Measurements from ENCODE around the gene ALG12.
"Not testable (repeated sequence)": the region's sequence is repeated elsewhere in the genome, so short reads cannot be mapped to it uniquely, and the experiment has no call there.

ALG12 gene

DNA sequence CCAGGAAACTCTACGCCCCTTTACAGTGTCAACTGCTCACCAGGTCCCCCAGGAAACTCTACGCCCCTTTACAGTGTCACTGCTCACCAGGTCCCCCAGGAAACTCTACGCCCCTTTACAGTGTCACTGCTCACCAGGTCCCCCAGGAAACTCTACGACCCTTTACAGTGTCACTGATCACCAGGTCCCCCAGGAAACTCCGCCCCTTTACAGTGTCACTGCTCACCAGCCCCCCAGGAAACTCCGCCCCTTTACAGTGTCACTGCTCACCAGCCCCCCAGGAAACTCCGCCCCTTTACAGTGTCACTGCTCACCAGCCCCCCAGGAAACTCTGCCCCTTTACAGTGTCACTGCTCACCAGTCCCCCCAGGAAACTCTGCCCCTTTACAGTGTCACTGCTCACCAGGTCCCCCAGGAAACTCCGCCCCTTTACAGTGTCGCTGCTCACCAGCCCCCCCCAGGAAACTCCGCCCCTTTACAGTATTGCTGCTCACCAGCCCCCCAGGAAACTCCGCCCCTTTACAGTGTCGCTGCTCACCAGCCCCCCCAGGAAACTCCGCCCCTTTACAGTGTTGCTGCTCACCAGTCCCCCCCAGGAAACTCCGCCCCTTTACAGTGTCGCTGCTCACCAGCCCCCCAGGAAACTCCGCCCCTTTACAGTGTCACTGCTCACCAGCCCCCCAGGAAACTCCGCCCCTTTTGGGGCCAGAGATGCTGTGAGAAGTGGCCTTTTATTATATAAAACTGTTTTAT lies 27.0 kb upstream of the ALG12 start:
- not testable (repeated sequence) for DNase-seq

DNA sequence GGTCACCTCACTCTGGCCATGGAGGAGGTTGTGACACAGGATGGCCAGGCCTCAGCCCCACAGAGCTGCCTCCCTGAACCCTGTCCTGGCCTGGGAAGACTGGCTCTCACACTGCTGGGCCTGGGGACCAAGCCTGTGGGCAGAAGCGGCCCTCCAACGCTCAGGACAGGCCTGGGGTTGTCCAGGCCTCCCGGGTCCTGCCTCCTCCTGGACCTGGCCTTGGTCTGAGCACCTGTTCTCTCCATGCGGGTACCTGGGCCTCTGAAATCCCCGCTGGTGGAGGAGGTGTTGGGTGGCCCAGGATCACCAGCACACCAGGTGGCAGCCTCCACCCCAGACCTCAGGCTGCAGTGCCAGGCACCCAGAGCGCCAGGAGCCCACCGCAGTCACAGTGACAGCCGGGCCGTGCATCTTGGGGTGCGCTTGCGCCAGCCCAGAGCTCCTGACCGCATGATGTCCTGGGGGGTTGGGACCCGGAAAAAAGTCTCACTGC lies 26.2 kb upstream of the ALG12 start:
- no peak for DNase-seq

DNA sequence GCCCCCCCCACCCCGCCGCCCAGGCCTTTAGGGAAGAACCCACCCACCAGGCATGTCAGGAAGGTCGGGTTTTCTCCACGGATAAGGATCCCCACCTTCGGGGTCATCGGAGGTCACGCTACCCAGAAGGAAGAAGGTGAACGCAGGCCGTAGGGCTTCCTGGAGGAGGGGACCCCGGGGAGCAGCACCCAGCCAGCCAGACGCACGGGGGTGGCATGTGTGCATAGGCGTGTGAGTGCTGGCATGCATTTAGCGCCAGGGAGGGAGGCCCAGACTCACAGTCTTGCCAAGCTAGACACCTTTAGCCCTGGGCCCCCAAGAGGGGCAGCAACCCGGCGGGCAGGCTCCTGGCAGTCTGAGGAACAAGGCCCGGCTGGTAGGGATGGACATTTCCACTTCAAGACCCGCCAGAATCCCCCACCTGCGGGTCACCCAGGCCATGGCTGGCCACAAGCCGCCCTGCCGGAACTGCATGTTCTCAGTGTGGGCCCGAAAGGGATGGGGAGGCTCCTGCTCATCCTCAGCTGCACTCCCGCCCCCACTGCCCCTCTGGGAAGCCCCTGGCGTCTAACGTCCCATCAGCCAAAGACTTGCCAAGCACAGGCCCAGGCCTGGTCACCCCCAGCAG lies 25.6 kb upstream of the ALG12 start:
- no peak for DNase-seq

DNA sequence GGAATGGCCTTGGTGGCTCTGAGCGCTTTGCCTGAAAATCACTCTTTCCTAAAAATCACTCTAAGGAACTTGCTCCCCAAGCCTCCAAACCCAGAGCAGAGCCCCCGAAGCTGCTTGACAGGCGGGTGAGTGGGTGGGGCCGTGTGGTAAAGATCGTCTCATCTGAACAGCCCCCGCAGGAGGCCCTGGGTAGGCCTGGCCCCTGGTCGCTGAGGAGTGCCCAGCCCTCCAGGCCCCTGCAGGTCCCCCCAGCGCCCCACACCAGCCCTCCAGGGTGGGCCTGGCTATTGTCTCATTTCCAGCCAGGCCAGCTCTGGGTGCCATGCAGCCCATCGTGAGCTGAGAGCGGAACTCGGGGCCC lies 25.1 kb upstream of the ALG12 start:
- no peak for DNase-seq

DNA sequence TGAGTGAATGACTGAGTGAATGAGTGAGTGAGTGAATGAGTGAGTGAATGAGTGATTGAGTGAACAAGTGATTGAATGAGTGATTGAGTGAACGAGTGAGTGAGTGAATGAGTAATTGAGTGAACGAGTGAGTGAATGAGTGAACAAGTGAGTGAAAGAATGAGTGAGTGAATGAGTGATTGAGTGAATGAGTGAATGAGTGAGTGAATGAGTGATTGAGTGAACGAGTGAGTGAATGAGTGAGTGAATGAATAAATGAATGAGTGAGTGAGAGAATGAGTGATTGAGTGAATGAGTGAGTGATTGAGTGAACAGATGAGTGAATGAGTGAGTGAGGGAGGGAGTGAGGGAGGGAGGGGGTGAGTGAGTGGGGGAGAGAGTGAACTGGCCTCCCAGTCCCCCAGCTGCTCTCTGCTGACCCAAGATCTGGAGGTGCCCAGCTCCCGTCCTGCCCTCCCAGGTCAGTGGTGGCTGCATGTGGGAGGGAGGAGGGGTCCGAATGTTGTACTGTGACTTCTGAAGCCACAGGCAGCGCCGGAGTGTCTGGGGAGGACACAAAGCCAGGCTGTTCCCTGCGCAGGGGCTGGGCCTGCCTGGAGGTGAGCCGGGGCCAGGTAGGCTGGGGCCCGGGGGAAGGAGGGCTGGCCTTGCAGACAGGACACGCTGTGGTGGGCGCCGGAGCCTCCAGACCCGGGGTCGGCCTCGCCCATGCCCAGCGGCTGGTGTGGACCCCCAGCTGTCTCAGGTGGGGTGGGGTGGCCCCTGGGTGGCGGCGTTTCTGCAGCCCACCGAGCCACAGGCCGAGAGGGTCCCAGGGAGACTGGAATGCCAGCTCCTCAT lies 24.5 kb upstream of the ALG12 start:
- DNase-seq, result no peak

DNA sequence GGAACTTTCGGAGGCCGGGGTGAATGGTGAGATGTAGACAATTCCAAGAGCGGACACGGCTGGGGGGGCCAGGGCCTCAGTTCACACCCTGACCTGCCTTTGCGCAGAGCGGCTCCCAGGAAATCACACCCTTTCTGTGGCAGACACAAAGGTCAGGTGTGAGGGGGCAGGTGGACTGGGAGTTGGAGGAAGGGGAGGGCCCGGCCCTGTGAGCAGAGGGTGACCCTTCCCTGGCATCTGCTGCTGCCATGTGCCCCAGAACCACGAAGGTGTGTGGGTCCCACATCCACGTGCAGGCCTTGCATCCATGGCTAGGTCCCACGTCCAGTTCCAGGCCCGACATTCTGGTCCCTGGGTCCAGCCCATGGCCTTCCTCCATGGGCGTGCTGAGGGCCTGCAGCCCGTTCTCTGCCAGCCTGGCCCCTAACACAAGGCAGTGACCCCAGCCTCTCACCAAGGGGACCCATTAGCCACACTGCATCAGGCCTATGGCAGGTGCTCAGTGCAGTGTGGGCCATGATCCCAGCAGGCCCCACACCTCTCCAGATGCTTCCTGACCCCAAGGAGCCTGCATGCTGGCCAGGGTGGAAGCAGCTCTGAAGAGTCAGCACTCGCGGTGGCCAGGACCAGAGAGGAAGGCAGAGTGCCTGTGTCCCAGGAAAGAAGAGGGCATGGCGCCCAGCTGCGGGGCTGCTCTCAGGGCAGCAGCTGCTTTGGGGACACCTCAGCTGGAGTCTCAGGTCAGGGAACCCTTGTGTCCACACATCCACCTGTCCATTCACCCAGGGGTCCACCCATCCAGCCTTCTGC lies 23.5 kb upstream of the ALG12 start:
- DNase-seq, result no peak

DNA sequence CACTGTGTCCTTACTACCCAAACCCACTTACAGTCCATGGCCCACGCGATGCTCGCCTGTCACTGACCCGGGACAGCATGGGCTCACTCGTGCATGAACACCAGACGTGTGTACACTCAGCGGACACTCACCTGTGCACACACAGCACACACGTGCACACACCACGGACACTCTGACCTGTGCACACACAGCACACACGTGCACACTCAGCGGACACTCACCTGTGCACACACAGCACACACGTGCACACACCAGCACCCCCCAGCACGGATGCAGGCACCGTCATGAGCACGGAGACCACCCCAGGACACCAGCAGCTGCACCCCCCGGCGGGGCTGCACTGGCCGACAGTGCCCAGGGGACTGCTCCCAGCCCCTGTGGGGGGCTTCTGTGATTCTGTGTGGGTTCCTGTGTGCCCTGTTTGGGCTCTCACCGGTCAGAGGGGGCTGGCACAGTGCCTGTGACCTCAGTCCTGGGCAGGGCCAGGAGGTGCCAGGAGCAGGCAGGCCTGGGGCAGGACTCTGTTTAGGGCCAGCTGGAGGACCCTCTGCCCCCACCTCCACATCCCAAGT lies 20.4 kb upstream of the ALG12 start:
- no peak for DNase-seq

DNA sequence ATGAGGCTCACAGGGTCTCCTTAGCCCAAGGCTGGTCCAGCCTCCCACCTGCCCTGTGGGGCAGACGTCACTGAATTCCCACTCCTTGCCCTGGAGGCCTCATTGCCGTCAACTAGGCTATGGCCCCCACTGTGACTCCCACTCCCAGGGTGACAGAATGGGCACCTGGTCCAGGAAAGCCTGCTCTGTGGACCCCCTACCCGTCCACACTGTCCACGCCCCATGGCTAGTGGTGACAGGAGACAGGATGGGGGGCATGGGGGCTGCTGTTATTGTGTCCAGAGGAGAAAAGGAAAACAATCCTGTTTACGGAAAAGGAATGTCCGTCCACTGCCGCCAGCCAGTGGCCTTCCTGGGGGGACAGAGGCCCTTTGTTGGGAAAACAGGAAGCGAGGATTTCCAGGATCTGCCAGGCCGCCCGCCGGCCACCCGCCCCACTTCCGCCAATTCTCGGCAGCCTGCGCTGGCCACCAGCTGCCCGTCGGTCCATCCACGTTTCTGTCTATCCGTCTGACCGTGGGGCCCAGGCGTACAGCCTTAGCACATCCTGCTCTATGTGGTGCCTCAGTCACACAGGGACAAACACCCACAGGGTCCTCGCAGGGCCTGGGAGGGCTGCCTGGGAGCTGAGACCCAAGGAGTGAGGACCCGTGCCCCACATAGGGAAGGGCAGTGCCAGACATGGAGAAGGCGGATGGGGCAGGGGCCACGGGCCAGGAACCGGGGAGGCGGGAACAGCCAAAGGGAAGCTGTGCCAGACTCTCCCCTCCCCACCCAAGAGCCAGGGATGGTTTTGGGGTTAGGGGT lies 19.7 kb upstream of the ALG12 start:
- no peak for DNase-seq

DNA sequence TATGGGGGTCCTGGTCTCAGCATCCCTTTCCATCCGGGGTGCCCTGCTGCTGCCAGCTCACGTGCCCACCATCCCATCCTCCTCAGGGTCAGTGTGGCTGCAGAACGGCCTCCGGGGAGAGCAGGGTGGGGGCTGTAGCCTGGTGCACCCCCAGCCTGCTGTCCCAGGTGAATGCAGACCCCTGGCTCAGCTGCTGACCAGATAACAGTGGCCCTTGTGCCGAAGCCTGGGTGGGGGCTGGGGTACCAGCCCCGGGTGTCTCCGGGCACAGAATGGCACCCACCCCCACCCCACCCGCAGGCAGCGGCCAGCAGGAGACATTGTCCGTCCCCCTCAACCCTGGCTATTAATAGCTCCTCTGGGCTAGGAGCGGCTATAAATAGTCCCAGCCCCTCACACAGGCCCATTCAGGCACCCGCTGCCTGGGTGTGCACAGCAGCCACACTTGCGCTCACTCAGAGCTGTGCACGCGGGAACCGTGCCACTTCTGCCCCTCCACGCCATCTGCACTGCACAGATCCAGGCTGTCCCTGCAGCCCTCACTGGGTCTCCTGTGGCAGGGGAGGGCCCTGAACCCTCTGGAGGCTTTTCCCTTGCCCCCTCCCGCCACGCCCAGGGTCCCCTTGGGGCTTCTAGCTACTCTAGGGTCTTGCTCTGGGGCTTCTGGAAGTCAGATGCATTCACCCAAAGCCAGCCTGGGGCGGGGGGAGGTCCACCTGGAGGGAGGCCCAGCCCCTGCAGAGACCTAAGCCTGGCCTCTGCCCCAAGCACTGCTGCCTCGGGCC lies 18.9 kb upstream of the ALG12 start:
- no peak for DNase-seq

DNA sequence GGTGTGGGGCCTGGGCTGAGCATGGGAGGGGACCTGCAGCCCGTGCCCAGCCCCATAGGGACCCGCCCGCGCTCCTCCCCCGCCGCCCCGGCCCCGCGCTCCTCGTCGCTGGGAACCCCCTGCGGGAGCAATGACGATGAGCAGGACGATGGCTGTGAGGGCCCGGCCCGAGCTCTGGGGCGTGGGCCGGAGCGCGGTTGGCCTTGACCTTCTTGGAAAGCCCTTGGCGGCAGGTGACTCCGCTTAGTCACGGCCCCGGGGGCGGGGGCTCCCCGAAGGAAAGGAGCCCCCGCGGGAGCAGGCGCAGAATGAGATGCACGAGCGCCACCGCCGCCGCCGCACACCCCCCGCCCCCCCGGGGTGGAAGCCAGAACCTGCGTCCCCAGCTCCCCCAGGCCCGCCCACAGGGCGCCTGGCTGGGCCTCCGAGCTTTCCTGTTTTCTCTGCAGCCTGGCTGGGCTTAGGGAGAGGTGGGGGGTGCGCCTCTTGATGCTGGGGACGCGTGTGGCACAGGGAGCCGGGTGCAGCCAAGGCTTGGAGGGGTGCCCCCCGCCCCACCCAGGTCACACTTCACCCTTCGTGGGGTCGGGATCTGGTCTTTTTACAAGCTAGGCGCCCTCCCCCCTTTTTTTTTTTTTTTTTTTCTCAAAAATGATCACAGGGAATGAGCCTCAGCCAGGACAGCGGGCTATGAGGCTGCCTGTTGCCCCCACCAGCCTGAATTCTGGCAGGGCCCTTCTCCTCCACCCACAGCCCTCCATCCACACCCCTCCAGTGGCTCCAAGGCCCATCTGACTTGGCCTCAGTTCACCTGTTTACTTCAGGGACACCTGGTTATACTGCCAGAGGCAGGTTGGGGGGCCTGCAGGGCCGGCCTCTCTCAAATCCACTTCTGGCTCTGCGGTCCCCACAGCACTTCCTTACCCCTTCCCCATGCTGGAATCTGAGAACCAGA lies 18.1 kb upstream of the ALG12 start:
- peak; percentile 96 for DNase-seq

DNA sequence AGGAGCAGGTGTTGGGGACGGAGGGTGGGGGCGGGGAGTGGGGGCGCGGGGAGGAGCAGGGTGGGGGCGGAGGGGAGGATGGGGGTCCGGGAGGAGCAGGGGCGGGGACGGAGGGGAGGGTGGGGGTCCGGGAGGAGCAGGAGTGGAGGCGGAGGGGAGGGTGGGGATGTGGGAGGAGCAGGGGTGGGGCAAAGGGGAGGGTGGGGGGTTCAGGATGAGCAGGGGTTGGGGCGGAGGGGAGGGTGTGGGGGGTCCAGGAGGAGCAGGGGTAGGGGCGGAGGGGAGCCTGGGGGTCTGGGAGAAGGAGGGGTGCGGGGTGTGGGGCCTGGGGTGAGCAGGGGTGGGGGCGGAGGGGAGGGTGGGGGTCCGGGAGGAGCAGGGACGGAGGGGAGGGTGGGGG lies 17.3 kb upstream of the ALG12 start:
- peak; percentile 40 for DNase-seq

DNA sequence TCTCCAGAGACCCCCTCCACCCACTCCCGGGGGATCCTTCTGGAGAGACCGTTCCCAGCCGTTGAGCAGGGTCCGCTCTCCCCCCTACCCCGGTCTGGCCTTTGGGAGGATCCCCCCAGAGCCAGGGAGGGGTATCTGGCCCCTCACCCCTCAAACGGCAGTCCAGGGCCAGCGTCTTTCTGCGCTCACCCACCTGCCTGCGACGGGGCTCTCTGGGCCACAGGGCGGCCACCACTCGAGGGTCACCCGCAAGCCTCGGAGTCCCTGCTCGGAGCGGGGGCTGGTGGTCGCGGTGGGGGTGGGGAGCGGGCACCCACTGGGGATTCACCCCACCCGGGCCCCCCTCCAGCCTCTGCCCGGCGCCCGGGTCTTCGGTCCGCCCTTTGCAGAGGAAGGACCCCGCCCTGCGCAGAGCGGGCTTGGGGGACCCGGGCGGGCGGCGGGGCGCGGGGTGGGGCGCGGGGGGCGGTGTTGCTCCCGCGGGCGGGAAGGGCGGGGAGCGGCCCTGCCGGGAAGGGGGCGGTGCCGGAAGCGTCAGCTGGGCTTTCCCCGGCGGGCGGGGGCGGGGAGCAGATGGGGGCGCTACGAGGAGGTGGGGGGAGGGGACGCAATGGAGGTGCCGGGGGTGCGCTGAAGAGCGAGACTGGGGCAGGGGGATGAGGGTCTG lies 16.8 kb upstream of the ALG12 start:
- DNase-seq, result peak; percentile 93

DNA sequence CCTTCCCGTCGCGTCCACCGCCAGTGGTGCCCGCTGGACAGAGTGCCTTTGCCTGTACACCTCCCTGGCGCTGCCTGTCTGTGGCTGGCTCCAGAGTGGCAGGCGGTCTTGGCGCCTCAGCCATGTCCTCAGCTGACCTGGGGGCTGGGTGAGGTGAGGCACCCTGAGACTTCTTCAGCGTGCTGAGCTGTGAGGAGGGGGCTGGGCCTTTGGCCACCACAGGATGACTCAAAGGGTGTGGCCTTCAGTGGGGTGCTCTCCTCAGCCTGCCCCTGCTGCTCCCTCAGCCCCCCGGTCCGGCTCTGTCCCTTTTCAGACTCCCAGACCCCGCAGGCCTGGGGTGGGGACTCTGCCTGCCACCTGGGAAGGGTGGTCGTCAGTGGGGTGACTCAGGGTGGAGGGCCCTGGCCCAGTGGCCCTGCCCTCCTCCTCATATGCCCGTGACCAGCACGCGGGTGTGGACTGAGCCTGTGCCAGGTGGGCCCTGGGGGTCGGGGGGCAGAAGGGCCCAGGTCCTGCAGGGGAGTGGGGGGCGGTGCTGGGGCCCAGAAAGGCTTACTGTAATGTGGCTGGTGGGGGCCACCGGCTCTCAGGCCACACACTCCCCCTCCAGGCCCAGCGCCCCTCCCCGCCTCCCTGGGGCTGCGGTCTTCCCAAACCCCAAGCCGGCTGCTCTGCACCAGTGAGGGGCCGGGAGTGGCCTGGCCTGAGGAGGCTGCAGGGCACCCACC lies 16.1 kb upstream of the ALG12 start:
- no peak for DNase-seq

DNA sequence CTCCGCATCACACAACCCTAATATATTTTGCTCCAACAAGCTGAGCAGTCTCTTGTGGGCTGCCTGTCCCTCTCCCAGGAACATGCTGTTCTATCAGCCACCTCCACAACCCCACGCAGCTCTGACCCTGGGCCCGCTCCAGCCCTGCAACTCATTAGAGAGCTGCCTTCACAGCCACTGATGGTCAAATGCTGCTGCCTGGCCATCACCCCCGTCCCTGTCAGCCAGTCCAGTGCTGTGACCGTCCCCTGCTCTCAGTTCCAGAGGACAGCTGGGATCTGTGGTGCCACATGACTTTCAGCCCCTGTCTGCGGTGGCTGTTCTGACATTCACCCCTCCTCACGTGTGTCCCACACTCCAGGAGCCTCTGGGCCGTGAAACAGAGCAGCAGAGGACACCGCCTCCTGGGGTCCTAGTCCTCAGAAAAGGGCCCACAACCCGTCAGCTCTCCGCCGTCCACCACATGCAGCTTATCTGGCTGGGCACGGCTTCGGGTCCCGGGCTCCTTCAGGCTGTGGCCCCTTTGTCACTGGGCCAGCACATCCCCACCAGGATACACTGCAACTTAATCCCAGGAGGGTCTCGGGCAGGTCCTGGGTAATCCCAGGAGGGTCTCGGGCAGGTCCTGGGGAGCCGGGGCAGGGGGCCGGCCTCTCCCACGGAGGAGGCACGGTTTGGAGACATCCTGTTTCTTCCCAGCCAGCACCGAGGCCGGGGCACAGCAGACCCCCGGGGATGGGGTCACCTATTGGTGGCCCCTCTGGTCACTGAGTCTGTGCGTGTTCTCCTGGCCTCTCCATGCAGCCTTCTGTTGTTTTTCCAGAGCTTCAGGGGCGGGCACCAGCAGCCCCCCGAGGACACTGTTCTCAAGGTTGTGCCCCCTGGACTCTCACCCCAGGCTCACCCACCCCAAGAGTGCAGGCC lies 15.3 kb upstream of the ALG12 start:
- DNase-seq, result no peak

DNA sequence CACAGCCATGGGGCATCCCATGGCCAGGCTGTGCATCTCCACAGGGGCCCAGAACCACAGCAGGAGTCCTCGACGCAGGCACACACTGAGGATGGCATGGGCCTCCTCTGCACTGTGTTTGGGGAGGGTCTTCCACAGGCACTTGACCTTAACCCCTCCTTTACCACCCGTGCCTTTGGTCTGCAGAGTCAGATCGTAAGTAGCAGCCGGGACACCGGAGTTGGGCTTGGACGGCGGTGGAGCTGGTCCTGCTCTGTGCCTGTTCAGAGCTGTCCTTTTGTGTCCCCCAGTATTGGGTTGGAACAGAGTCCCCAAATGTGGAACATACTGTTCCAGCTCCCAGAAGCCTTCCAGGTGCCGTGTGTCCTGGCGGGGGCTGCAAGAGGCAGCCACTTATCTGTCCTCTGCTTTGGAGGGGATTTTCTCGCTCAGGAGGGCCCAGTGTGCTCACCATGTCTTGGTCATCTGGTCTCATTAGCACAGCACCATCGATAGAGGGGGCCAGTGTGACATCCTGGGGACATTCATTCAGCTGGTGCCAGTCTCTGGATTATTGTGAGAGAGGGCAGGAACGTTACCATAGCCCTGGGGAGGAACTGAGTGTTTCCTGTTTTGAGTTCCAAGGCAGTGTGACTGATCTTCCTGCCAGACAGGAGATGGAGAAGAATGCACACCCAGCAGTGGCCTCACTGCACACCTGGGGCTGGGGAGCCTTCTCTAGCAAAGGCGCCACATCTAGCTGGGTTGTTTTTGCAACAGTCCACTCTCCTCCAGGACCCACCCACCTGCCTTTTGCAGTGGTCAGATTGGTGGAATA lies 12.6 kb upstream of the ALG12 start:
- peak; percentile 32 for DNase-seq

DNA sequence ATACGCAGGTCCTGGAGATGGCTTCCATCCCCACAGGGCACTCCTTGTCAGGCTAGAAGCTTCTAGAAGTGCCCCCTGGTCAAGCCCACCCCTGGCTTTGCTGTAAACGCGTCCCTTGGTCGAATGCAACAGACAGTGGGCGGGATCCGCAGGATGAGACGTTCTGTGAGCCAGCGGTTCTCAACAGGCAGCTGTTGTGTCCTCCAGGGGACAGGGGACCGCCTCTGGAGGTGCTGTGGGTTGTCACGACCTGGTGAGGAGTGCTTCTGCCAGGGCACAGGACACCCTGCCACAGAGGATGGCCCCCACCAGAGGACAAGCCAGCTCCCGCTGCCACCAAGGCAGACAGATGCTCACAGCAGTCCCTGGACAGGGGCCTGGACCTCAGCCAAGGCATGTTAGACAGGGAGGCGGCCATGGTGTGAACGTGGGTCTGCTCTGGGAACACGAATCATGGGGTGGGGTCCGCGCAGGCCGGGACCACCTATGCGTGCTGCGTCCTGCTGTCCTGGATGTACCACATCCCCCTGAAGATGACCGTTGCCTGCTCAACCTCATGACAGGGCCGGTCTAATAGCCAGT lies 11.8 kb upstream of the ALG12 start:
- no peak for DNase-seq

Measured in activated T-cell treated with anti-CD3 and anti-CD28 coated beads for 4 hours (primary cell).